Loucy (cell line): Measurements from ENCODE around the gene OBP2B.

Source experiments
- CTCF ChIP-seq: fragments of 200-600 bp; sonication (generic); conservative IDR thresholded peaks from 2 replicates; pipeline ENCODE4 v1.5.1; 2014; ENCODE audit warnings: mild to moderate bottlenecking, antibody characterized with exemption, low read length
- EZH2phosphoT487 ChIP-seq: fragments of 200-600 bp; IDR thresholded peaks from 2 replicates; pipeline ENCODE4 v1.6.1; 2018; ENCODE audit warnings: antibody characterized with exemption, mild to moderate bottlenecking, moderate library complexity, borderline replicate concordance

- TF ChIP-seq CTCF (no peak), EZH2phosphoT487 (no peak)
These were observed 50.4 kb downstream of the OBP2B start for GRCh38 chr9:133158695-133159094.
